ENCODE data around the gene ACBD7.

DNA sequence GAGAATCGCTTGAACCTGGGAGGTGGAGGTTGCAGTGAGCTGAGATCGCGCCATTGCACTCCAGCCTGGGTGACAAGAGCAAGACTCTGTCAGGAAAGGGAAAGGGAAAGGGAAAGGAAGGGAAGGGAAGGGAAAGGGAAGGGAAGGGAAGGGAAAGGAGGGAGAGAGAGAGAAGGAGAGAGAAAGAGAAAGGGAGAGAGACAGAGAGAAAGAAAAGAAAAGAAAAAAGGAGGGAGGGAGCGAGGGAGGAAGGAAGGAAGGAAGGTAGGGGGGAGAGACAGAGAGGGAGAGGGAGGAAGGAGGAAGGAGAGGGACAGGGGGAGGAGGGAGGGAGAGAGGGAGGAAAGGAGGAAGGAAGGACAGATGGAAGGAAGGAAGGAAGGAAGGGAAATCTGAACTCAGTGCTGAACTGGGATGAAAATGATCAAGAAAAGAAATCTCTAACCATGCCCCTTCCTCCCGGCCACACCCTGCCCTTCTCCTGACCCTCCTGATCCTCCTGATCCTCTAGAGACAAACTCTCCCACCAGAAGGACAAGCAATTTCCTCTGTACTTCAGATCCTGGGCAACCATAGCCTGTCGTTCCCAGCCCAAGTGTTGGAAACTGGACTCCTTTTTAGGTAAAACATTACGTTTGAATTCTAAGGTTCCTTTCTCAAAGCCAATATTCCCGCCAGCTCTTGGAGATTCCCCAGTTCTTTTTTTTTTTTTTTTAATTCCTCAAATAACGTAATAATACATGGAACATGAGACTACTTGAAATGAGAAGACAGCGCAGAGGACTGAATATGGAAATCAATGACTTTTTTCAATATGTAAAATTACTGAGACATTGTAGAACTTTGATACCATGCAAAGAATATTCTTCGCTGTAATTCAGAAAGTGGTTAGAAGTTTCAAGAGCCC lies 47.8 kb upstream of the ACBD7 start:
- TF ChIP-seq, protein P1, sequence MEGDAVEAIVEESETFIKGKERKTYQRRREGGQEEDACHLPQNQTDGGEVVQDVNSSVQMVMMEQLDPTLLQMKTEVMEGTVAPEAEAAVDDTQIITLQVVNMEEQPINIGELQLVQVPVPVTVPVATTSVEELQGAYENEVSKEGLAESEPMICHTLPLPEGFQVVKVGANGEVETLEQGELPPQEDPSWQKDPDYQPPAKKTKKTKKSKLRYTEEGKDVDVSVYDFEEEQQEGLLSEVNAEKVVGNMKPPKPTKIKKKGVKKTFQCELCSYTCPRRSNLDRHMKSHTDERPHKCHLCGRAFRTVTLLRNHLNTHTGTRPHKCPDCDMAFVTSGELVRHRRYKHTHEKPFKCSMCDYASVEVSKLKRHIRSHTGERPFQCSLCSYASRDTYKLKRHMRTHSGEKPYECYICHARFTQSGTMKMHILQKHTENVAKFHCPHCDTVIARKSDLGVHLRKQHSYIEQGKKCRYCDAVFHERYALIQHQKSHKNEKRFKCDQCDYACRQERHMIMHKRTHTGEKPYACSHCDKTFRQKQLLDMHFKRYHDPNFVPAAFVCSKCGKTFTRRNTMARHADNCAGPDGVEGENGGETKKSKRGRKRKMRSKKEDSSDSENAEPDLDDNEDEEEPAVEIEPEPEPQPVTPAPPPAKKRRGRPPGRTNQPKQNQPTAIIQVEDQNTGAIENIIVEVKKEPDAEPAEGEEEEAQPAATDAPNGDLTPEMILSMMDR (IDR thresholded peaks at IDR 0.05), result no peak
- no peak for TF ChIP-seq EZH2 (IDR thresholded peaks at IDR 0.05; ENCODE audit: borderline replicate concordance, insufficient read depth, low read depth, low read length, poor library complexity, severe bottlenecking)
